Measurements from ENCODE around the gene MAN2B1. TPM values are rescaled to one million over a fixed set of nuclear protein-coding genes. Genes with fewer than 3 reads are reported as not detected.

Gene MAN2B1
- total and polyA plus RNA-seq, 2 of the 8 experiments (the other 6 are each of a cell fraction or from before 2014, with no cell fraction given), result 55.3 to 76.3 TPM

DNA sequence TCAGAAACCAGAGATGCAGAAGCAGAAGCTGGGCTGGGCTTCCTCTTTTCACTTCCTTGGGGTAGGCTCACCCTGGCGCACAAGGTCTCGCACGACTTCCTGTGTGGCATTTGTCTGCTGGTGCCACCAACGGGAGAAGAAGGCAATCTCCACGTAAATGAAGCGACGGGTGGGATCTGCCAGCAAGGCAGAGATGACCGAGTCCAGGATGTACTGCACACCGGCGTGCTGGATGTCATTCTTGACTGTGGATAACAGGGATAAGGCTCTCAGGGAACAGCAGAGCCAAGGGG is 1.3 kb downstream of the MAN2B1 start (continued):
- TF ChIP-seq NANOG (IDR thresholded peaks at IDR 0.05; ENCODE audit: insufficient read depth, low read depth, low read length, poor library complexity, severe bottlenecking) (no peak), RFX5 (IDR thresholded peaks at IDR 0.05; ENCODE audit: borderline replicate concordance, low read depth, low read length) (no peak)
